Testis (tissue), 3 donors: ENCODE data around the gene PKD2. TPM values are rescaled to one million over a fixed set of nuclear protein-coding genes. Genes with fewer than 3 reads are reported as not detected.
"Not testable (repeated sequence)": the region's sequence is repeated elsewhere in the genome, so short reads cannot be mapped to it uniquely, and the experiment has no call there.

Source experiments
- DNase-seq: peaks from one replicate; pipeline ENCODE4 v3.0.0-alpha.2; 2019
- H3K27ac ChIP-seq, 2 donors: fragments of 200-600 bp; sonication (generic); one replicate each; pipeline ENCODE4 v1.5.1; 2019
- H3K27me3 ChIP-seq: fragments of 200-600 bp; sonication (generic); one replicate; pipeline ENCODE4 v1.5.1; 2019
- H3K36me3 ChIP-seq: fragments of 200-600 bp; sonication (generic); one replicate; pipeline ENCODE4 v1.5.1; 2017; ENCODE audit warnings: low read depth; ENCODE audit errors: missing control alignments
- H3K4me1 ChIP-seq: fragments of 200-600 bp; sonication (generic); one replicate; pipeline ENCODE4 v1.5.1; 2019
- H3K4me3 ChIP-seq, 2 donors: fragments of 200-600 bp; sonication (generic); one replicate each; pipeline ENCODE4 v1.5.1; 2017 to 2019
- H3K9me3 ChIP-seq: fragments of 200-600 bp; sonication (generic); one replicate; pipeline ENCODE4 v1.5.1; 2017
- POLR2A ChIP-seq: fragments of 450-650 bp; IDR thresholded peaks from one replicate; pipeline ENCODE4 v1.6.1; 2017; ENCODE audit warnings: antibody characterized with exemption, mild to moderate bottlenecking, moderate library complexity
- WGBS, 2 donors: methylation state at CpG; one replicate each; pipeline ENCODE4 v1.1.5; 2018; 5-methylcytosine and 5-hydroxymethylcytosine counted together
- intact Hi-C: fragments of 100-400 bp; cut with DNase I; formaldehyde crosslinking; loops from one replicate; pipeline ENCODE4 v1.15.1; 2023; ENCODE audit warnings: low total_unique reads
- polyA plus RNA-seq: library from polyadenylated mRNA; stranded (reverse); fragments of 350-450 nt; fragmentation: Illumina TruSeq; extraction: RNeasy Lipid Tissue Mini Kit (QIAGEN cat#74804); gene quantifications from one replicate; pipeline ENCODE4 v1.2.3, GENCODE V29; 2014; ENCODE audit warnings: low read depth, low replicate concordance; ENCODE audit not compliant: insufficient read depth
- total RNA-seq, 2 donors: library from RNA; depleted of rRNA; stranded (reverse); fragments of >200 nt; gene quantifications; one replicate each; pipeline ENCODE4 v1.2.3, GENCODE V29; 2016
- TF ChIP-seq, protein P1 (sequence below), 3 experiments: fragments of 450-650 bp in 2 of 3; fragments of 200-600 bp in 1 of 3; sonication (generic) in 1 of 3; IDR thresholded peaks; one replicate each; pipeline ENCODE4 v1.5.1; 2016 to 2019; ENCODE audit warnings: antibody characterized with exemption in 3 of 3, mild to moderate bottlenecking in 2 of 3, moderate library complexity in 1 of 3

The PKD2 gene
- total and polyA plus RNA-seq, 3 donors from 2014 or later, result 18.7 to 52.8 (median 24.6) TPM

DNA sequence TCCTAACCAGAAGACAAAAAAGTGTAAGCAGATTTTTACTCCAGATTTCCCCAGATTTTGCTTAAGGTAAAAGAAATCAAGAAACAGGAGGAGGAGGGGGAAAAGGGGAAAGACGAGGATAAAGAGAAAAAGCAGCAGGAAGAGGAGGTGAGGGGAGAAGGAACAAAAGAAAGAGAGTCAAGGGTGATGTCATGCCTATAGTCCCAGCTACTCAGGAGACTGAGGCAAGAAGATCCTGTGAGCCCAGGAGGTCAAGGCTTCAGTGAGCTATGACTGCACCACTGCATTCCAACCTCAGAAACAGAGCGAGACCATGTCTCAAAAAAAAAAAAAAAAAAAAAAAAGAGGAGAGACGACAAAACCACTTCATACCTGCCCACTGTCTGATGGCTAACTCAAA, 12.0 kb upstream of the PKD2 start:
- TF ChIP-seq, protein P1, sequence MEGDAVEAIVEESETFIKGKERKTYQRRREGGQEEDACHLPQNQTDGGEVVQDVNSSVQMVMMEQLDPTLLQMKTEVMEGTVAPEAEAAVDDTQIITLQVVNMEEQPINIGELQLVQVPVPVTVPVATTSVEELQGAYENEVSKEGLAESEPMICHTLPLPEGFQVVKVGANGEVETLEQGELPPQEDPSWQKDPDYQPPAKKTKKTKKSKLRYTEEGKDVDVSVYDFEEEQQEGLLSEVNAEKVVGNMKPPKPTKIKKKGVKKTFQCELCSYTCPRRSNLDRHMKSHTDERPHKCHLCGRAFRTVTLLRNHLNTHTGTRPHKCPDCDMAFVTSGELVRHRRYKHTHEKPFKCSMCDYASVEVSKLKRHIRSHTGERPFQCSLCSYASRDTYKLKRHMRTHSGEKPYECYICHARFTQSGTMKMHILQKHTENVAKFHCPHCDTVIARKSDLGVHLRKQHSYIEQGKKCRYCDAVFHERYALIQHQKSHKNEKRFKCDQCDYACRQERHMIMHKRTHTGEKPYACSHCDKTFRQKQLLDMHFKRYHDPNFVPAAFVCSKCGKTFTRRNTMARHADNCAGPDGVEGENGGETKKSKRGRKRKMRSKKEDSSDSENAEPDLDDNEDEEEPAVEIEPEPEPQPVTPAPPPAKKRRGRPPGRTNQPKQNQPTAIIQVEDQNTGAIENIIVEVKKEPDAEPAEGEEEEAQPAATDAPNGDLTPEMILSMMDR (IDR thresholded peaks at IDR 0.05), result no peak
- intact Hi-C loops, result no loop called here
- Histone ChIP-seq H3K4me3 (no peak overlapping the region), H3K36me3 (no peaks in the 10 kb centered on the region), H3K9me3 (no peaks in the 10 kb centered on the region), H3K27me3 (no peaks in the 10 kb centered on the region), H3K27ac (no peak overlapping the region), H3K4me1 (no peaks in the 10 kb centered on the region)
- 77 to 85% methylated on average over 3 of the region's 3 CpGs for whole genome bisulfite sequencing, 2 donors
- no peak for DNase-seq

DNA sequence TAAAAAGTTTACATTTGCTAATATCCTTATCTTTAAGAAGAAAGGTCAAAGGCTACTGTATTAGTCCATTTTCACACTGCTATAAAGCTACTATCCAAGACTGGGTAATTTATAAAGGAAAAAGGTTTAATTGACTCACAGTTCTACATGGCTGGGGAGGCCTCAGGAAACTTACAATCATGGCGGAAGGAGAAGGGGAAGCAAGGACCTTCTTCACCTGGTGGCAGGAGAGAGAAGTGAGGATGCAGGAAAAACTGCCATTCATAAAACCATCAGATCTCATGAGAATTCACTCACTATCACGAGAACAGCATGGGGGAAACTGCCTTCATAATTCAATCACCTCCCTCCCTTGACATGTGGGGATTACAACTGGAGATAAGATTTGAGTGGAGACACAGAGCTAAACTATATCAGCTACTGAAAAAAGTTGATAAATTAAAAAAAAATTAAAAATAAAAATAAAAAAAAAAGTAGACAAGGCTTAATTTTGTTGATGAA, 8.2 kb upstream of the PKD2 start:
- H3K36me3 ChIP-seq, DNase-seq, H3K27me3 ChIP-seq, H3K27ac ChIP-seq, H3K4me1 ChIP-seq, H3K4me3 ChIP-seq, intact Hi-C loops, H3K9me3 ChIP-seq: not testable (repeated sequence)
- WGBS, 2 donors, result 87 to 90% methylated on average over 2 of the region's 2 CpGs

DNA sequence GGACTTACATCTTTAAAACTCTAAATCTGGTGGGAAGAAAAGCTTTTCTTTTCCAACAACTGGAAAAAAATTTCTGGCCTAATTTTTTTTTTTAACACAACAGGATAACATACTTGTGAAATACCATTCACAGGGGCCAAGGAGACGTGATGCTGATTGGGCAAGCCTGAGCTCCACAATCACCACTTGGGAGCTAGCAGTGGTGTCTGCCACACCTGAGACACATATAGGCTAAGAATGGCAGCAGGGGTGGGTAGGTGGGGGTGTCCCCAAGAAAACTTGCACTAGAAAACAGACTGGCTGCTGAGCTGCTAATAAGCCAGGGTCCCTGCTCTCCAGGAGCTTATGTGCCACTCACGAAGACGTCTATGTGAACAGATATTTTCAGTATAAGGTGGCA, 5.6 kb upstream of the PKD2 start:
- WGBS, 2 donors, result 73 to 92% methylated on average over 3 of the region's 3 CpGs
- DNase-seq, result no peak
- Histone ChIP-seq H3K36me3 (no peaks in the 10 kb centered on the region), H3K4me1 (no peaks in the 10 kb centered on the region), H3K4me3 (no peak overlapping the region), H3K27me3 (no peaks in the 10 kb centered on the region), H3K9me3 (no peaks in the 10 kb centered on the region), H3K27ac (no peak overlapping the region)
- intact Hi-C loops, result no loop called here
- no peak for TF ChIP-seq POLR2A
- TF ChIP-seq, protein P1 (IDR thresholded peaks at IDR 0.05), result no peak

DNA sequence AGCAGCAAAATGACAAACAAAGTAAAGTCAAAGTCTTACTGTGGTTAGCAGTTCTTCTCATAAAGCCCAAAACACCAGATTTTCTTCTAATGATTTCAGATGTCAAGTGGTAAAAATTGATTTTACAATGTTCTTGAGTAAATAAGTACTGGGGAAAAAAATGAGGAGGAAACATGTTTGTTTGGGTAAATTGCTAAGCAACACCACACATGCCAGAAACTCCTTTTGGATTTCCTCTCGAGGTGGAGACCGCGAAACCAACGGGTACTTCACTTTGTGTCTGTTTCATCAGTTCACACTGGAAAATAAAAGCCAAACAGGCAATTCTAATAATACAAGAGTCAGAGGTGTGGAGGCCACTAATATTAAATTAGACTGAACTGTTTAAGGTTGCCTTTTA, 4.6 kb upstream of the PKD2 start:
- intact Hi-C loops, result no loop called here
- DNase-seq, result no peak
- no peak for TF ChIP-seq POLR2A
- TF ChIP-seq, protein P1 (IDR thresholded peaks at IDR 0.05), result no peak
- no peaks in the 10 kb centered on the region for H3K4me1 ChIP-seq
- H3K9me3 ChIP-seq, result no peaks in the 10 kb centered on the region
- 59 to 70% methylated on average over 4 of the region's 4 CpGs for WGBS, 2 donors
- no peak overlapping the region for H3K27ac ChIP-seq
- no peaks in the 10 kb centered on the region for H3K27me3 ChIP-seq
- H3K4me3 ChIP-seq, result no peak overlapping the region
- H3K36me3 ChIP-seq, result no peaks in the 10 kb centered on the region

DNA sequence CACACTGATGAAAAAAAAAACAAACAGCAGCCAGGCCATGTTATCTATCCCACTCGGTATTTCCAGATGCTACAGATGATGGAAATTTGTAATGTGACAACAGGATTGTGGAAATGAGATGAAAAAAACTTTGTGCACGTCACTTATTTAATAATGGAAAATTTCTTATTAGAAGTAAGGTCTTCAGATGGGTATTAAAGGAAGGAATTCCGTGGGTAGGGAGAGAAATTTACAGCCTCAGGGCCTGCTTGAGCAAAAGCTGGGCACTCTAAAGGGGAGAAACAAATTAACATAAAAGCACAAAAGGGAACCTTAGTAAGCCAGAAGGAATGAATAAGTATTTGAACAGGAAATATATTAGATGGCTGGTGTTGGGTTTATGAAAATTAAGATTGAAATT, 4.2 kb upstream of the PKD2 start:
- Histone ChIP-seq H3K4me3 (no peak overlapping the region), H3K4me1 (no peaks in the 10 kb centered on the region), H3K27me3 (no peaks in the 10 kb centered on the region), H3K36me3 (no peaks in the 10 kb centered on the region), H3K27ac (no peak overlapping the region), H3K9me3 (no peaks in the 10 kb centered on the region)
- no peak for TF ChIP-seq POLR2A
- TF ChIP-seq, protein P1 (IDR thresholded peaks at IDR 0.05), result no peak
- WGBS, 2 donors, result 70 to 74% methylated on average over 3 of the region's 3 CpGs
- no peak for DNase-seq
- intact Hi-C loops, result no loop called here
